ENCODE data around the gene POU2AF1. TPM values are rescaled to one million over a fixed set of nuclear protein-coding genes. Genes with fewer than 3 reads are reported as not detected.

Gene POU2AF1
- total RNA-seq, 3 donors from 2014 or later (not counting 1 experiment from before 2014, with no cell fraction given): 0.82 to 16.8 (median 1.1) TPM

DNA sequence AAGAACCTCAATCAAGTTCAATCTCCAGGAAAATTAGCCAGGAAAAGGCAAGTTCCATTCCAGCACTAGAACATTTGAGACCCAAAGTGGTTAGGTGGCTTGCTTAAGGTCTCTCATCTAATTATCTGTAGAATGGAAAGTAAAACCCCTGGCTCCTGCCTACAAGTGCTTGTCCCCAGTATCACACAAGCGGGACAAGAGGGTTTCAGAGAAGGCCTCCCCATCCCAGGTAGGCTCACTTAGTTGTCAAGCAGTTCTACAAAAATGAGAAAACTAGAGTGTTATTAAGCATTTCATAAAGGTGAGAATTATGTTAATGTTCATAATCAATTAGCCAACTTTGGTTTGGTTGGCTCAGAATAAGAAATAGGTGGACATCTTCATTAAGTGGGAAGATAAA lies 5.5 kb downstream of the POU2AF1 start:
- Histone ChIP-seq H3K9me3 (ENCODE audit: control insufficient read depth, insufficient read depth, low read length) (no peaks in the 10 kb centered on the region), H3K36me3 (ENCODE audit: control insufficient read depth, insufficient read depth, low read length) (no peaks in the 10 kb centered on the region), H3K4me3 (ENCODE audit: low read length) (no peak overlapping the region), H3K27ac (ENCODE audit: low read length) (no peak overlapping the region), H3K27me3 (ENCODE audit: control insufficient read depth, insufficient read depth, low read length) (no peaks in the 10 kb centered on the region), H3K4me1 (ENCODE audit: control insufficient read depth, insufficient read depth, low read length) (peaks cover under 1% of the 10 kb centered on the region)
- H3K27ac Mint-ChIP-seq: no peak overlapping the region
- H3K27me3 Mint-ChIP-seq (ENCODE audit: low read depth in 2 of 2): peaks cover 0 to 2% of the 10 kb centered on the region in 2 donors
- DNase-seq (no peak), ATAC-seq (no peak)
- H3K4me3 Mint-ChIP-seq: no peak overlapping the region
- H3K9me3 Mint-ChIP-seq: no peaks in the 10 kb centered on the region
- TF ChIP-seq, protein P1, sequence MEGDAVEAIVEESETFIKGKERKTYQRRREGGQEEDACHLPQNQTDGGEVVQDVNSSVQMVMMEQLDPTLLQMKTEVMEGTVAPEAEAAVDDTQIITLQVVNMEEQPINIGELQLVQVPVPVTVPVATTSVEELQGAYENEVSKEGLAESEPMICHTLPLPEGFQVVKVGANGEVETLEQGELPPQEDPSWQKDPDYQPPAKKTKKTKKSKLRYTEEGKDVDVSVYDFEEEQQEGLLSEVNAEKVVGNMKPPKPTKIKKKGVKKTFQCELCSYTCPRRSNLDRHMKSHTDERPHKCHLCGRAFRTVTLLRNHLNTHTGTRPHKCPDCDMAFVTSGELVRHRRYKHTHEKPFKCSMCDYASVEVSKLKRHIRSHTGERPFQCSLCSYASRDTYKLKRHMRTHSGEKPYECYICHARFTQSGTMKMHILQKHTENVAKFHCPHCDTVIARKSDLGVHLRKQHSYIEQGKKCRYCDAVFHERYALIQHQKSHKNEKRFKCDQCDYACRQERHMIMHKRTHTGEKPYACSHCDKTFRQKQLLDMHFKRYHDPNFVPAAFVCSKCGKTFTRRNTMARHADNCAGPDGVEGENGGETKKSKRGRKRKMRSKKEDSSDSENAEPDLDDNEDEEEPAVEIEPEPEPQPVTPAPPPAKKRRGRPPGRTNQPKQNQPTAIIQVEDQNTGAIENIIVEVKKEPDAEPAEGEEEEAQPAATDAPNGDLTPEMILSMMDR (IDR thresholded peaks at IDR 0.05): no peak
- intact Hi-C loops (cut with micrococcal nuclease): no loop called here
- no peaks in the 10 kb centered on the region for H3K36me3 Mint-ChIP-seq
- WGBS (ENCODE audit: insufficient coverage): no CpG with 5 or more reads among the region's 1 CpG
- H3K4me1 Mint-ChIP-seq: no peaks in the 10 kb centered on the region

DNA sequence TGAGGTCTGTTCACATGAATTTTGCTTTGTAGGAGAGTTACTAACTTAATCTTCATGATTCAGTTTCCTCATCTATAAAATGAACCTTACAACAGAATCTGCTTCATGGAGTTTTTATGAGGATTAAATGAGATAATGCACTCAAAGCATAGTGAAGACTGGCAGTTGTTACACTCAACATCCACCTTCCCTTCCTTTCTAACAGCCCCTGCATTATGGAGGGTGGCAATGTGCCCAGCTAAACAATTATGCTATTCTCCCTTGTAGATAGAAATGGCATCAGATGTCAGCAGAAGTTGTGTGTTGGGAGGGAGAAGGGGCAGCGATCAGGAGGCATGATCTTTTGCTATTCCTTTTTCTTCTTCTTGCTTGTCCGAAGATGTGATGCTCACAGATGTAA lies 6.5 kb downstream of the POU2AF1 start:
- Mint-ChIP-seq H3K4me3 (no peak overlapping the region), H3K36me3 (no peaks in the 10 kb centered on the region), H3K9me3 (no peaks in the 10 kb centered on the region), H3K27me3 (ENCODE audit: low read depth in 2 of 2) (peaks cover 0 to 3% of the 10 kb centered on the region in 2 donors), H3K27ac (no peak overlapping the region), H3K4me1 (no peaks in the 10 kb centered on the region)
- intact Hi-C loops (cut with micrococcal nuclease): no loop called here
- ATAC-seq (no peak), DNase-seq (no peak)
- H3K4me3 ChIP-seq (ENCODE audit: low read length): no peak overlapping the region
- no peaks in the 10 kb centered on the region for H3K36me3 ChIP-seq (ENCODE audit: control insufficient read depth, insufficient read depth, low read length)
- no peaks in the 10 kb centered on the region for H3K4me1 ChIP-seq (ENCODE audit: control insufficient read depth, insufficient read depth, low read length)
- TF ChIP-seq, protein P1 (IDR thresholded peaks at IDR 0.05): no peak
- H3K9me3 ChIP-seq (ENCODE audit: control insufficient read depth, insufficient read depth, low read length): no peaks in the 10 kb centered on the region
- H3K27ac ChIP-seq (ENCODE audit: low read length): no peak overlapping the region
- no peaks in the 10 kb centered on the region for H3K27me3 ChIP-seq (ENCODE audit: control insufficient read depth, insufficient read depth, low read length)
- WGBS (ENCODE audit: insufficient coverage): 92% methylated on average over 2 of the region's 2 CpGs

DNA sequence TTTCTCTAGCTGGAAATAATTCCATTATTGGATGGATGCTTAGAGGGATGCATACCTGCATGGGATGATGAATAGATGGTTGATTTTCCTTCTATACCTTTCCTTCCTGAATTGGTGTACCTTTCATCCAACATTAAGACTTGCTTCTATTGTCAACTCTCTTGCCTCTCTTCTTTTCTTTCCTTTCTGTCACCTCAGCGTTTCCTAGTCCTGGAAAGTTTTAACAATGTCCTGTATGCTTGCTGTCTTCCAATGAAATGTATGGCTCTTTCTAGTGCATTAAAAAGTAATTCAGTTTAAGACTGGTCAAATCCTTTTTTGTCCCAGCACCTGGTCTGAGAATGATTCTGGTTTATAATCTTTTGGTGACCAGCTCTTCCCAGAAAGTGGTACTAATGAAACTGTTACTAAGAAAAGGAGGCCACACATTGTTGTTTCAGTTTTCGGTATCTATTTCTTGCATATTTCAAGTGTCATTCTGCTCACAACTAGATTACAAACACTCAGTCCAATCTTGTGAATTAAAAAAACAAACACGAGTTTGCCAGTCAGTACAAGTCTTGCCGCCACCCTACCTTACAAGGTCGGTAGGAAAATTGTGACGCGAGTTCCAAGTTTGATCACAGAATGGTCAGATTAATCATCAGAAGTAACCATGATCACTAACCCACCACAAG lies 8.0 kb downstream of the POU2AF1 start:
- H3K36me3 Mint-ChIP-seq: no peaks in the 10 kb centered on the region
- H3K4me3 Mint-ChIP-seq: no peak overlapping the region
- Histone ChIP-seq H3K27me3 (ENCODE audit: control insufficient read depth, insufficient read depth, low read length) (no peaks in the 10 kb centered on the region), H3K9me3 (ENCODE audit: control insufficient read depth, insufficient read depth, low read length) (no peaks in the 10 kb centered on the region), H3K4me1 (ENCODE audit: control insufficient read depth, insufficient read depth, low read length) (peaks cover 3% of the 10 kb centered on the region), H3K27ac (ENCODE audit: low read length) (no peak overlapping the region), H3K4me3 (ENCODE audit: low read length) (no peak overlapping the region), H3K36me3 (ENCODE audit: control insufficient read depth, insufficient read depth, low read length) (no peaks in the 10 kb centered on the region)
- TF ChIP-seq, protein P1 (IDR thresholded peaks at IDR 0.05): no peak
- no peak for DNase-seq
- H3K4me1 Mint-ChIP-seq: no peaks in the 10 kb centered on the region
- no peak for ATAC-seq
- no peaks in the 10 kb centered on the region for H3K9me3 Mint-ChIP-seq
- no peak overlapping the region for H3K27ac Mint-ChIP-seq
- intact Hi-C loops (cut with micrococcal nuclease): no loop called here
- H3K27me3 Mint-ChIP-seq (ENCODE audit: low read depth in 2 of 2): peaks cover 0 to 5% of the 10 kb centered on the region in 2 donors
- WGBS (ENCODE audit: insufficient coverage): 60% methylated on average over 7 of the region's 7 CpGs
